ENCODE results near the gene SHC3.

Gene SHC3

GRCh38 chr9:88987661-88988060, 191.0 kb downstream of the SHC3 start:
- no peak overlapping the region for H3K4me2 ChIP-seq (ENCODE audit: insufficient read depth, low read length)
- H3K36me3 ChIP-seq (ENCODE audit: insufficient read depth, low read length), result no peaks in the 10 kb centered on the region
- H3K4me1 ChIP-seq (ENCODE audit: insufficient read depth, low read length), result peaks cover 21% of the 10 kb centered on the region
- DNase-seq (no peak), ATAC-seq (ENCODE audit: insufficient read depth, low read depth) (no peak)
- no peak overlapping the region for H3K9ac ChIP-seq (ENCODE audit: low read depth, low read length)
- H3K79me2 ChIP-seq (ENCODE audit: insufficient read depth, low read length), result no peaks in the 10 kb centered on the region
- no peak overlapping the region for H3K4me3 ChIP-seq (ENCODE audit: low read depth in 1 of 2, low read length in 2 of 2)
- TF ChIP-seq EZH2 (IDR thresholded peaks at IDR 0.05; ENCODE audit: borderline replicate concordance, low read depth, low read length, severe bottlenecking) (no peak), CTCF (IDR thresholded peaks at IDR 0.05; ENCODE audit: borderline replicate concordance, extremely low read depth, low read length, poor library complexity, severe bottlenecking) (no peak)
- no peaks in the 10 kb centered on the region for H4K20me1 ChIP-seq (ENCODE audit: insufficient read depth, low read length)
- H3K27ac ChIP-seq (ENCODE audit: low read length), result no peak overlapping the region
- H3K9me3 ChIP-seq (ENCODE audit: insufficient read depth, low read length, severe bottlenecking), result no peaks in the 10 kb centered on the region
- no peaks in the 10 kb centered on the region for H3K27me3 ChIP-seq (ENCODE audit: insufficient read depth, low read length, poor library complexity)
- H2AFZ ChIP-seq (ENCODE audit: low read depth, low read length), result no peak overlapping the region

- Histone ChIP-seq H3K36me3 (ENCODE audit: insufficient read depth, low read length) (no peaks in the 10 kb centered on the region), H2AFZ (ENCODE audit: low read depth, low read length) (no peak overlapping the region), H3K4me1 (ENCODE audit: insufficient read depth, low read length) (peaks cover 21% of the 10 kb centered on the region), H3K4me2 (ENCODE audit: insufficient read depth, low read length) (no peak overlapping the region), H3K27me3 (ENCODE audit: insufficient read depth, low read length, poor library complexity) (no peaks in the 10 kb centered on the region), H3K9ac (ENCODE audit: low read depth, low read length) (no peak overlapping the region), H3K79me2 (ENCODE audit: insufficient read depth, low read length) (no peaks in the 10 kb centered on the region), H3K4me3 (ENCODE audit: low read depth in 1 of 2, low read length in 2 of 2) (no peak overlapping the region), H3K9me3 (ENCODE audit: insufficient read depth, low read length, severe bottlenecking) (no peaks in the 10 kb centered on the region), H4K20me1 (ENCODE audit: insufficient read depth, low read length) (no peaks in the 10 kb centered on the region), H3K27ac (ENCODE audit: low read length) (no peak overlapping the region)
- TF ChIP-seq EZH2 (IDR thresholded peaks at IDR 0.05; ENCODE audit: borderline replicate concordance, low read depth, low read length, severe bottlenecking), result no peak
- no peak for TF ChIP-seq CTCF (IDR thresholded peaks at IDR 0.05; ENCODE audit: borderline replicate concordance, extremely low read depth, low read length, poor library complexity, severe bottlenecking)
- ATAC-seq (ENCODE audit: insufficient read depth, low read depth) (no peak), DNase-seq (no peak)
Measured at GRCh38 chr9:88986776-88987175, 191.8 kb downstream of the SHC3 start.

GRCh38 chr9:88985616-88986015, 193.0 kb downstream of the SHC3 start:
- Histone ChIP-seq H3K4me2 (ENCODE audit: insufficient read depth, low read length) (no peak overlapping the region), H3K27me3 (ENCODE audit: insufficient read depth, low read length, poor library complexity) (no peaks in the 10 kb centered on the region), H3K36me3 (ENCODE audit: insufficient read depth, low read length) (no peaks in the 10 kb centered on the region), H3K9me3 (ENCODE audit: insufficient read depth, low read length, severe bottlenecking) (no peaks in the 10 kb centered on the region), H3K79me2 (ENCODE audit: insufficient read depth, low read length) (no peaks in the 10 kb centered on the region), H2AFZ (ENCODE audit: low read depth, low read length) (no peak overlapping the region), H3K27ac (ENCODE audit: low read length) (no peak overlapping the region), H4K20me1 (ENCODE audit: insufficient read depth, low read length) (no peaks in the 10 kb centered on the region), H3K4me1 (ENCODE audit: insufficient read depth, low read length) (peaks cover 21% of the 10 kb centered on the region), H3K9ac (ENCODE audit: low read depth, low read length) (no peak overlapping the region), H3K4me3 (ENCODE audit: low read depth in 1 of 2, low read length in 2 of 2) (no peak overlapping the region)
- ATAC-seq (ENCODE audit: insufficient read depth, low read depth) (no peak), DNase-seq (no peak)
- no peak for TF ChIP-seq EZH2 (IDR thresholded peaks at IDR 0.05; ENCODE audit: borderline replicate concordance, low read depth, low read length, severe bottlenecking)

- Histone ChIP-seq H3K9me3 (ENCODE audit: insufficient read depth, low read length, severe bottlenecking) (peaks cover 3% of the 10 kb centered on the region), H3K4me3 (ENCODE audit: low read depth in 1 of 2, low read length in 2 of 2) (no peak overlapping the region), H2AFZ (ENCODE audit: low read depth, low read length) (no peak overlapping the region), H3K4me2 (ENCODE audit: insufficient read depth, low read length) (no peak overlapping the region), H4K20me1 (ENCODE audit: insufficient read depth, low read length) (no peaks in the 10 kb centered on the region), H3K79me2 (ENCODE audit: insufficient read depth, low read length) (no peaks in the 10 kb centered on the region), H3K4me1 (ENCODE audit: insufficient read depth, low read length) (peaks cover 14% of the 10 kb centered on the region), H3K27me3 (ENCODE audit: insufficient read depth, low read length, poor library complexity) (no peaks in the 10 kb centered on the region), H3K9ac (ENCODE audit: low read depth, low read length) (no peak overlapping the region), H3K27ac (ENCODE audit: low read length) (no peak overlapping the region), H3K36me3 (ENCODE audit: insufficient read depth, low read length) (no peaks in the 10 kb centered on the region)
- DNase-seq (no peak), ATAC-seq (ENCODE audit: insufficient read depth, low read depth) (no peak)
- no peak for TF ChIP-seq CTCF (IDR thresholded peaks at IDR 0.05; ENCODE audit: borderline replicate concordance, extremely low read depth, low read length, poor library complexity, severe bottlenecking)
- TF ChIP-seq EZH2 (IDR thresholded peaks at IDR 0.05; ENCODE audit: borderline replicate concordance, low read depth, low read length, severe bottlenecking), result no peak
Measured at GRCh38 chr9:88984543-88984883, 194.1 kb downstream of the SHC3 start.

All from DND-41 (cell line).